ENCODE measurements around the gene PPFIA2.
"Not testable (repeated sequence)": the region's sequence is repeated elsewhere in the genome, so short reads cannot be mapped to it uniquely, and the experiment has no call there.

PPFIA2 gene

DNA sequence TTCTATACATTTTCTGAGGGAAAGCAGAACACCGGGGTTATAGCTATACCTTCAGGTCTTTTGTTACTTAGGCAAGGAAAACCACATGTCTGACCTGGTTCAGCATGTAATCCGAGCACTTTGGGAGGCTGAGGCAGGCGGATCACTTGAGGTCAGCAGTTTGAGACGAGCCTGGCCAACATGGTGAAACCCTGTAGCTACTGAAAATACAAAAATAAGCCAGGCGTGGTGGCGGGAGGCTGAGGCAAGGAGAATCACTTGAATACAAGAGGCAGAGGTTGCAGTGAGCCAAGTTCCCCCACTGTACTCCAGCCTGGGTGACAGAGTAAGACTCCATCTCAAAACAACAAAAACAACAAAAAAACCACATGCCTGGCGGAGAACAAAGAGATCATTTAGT is 503.7 kb downstream of the PPFIA2 start:
- DNase-seq = no peak

DNA sequence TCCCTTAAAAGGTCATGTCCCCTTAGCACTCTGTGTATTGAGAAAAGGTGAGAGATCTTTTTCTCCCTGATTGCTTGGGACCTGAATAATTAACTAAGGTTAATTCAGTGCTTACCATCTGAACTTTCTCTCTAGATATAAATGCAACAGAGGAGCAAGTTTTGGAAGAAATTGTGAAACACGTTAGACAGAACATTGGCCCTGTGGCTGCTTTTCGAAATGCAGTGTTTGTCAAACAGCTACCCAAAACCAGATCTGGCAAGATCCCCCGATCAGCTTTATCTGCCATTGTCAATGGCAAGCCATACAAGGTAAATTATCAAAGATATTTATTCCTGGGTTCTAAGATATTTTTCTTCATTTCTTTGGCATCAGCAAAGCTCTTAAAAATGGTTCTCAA is 505.8 kb downstream of the PPFIA2 start:
- no peak for DNase-seq

DNA sequence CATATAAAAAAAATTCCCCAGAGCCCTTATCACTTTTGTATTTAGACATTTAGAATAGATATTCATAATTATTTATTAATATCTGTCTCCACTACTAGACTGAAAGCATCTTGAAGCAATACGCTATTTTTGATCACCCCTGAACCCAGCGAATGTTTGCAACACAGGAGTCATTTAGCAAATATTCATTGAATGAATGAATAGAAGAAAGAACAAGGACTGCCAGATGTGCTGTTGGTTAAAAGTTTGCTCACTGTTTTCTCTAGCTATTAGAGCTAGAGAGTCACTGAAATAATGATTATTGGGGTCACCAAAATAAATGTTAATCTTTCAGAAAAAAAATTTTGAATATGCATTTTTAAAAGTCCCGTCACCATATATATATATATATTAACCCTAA is 506.9 kb downstream of the PPFIA2 start:
- no peak for DNase-seq

DNA sequence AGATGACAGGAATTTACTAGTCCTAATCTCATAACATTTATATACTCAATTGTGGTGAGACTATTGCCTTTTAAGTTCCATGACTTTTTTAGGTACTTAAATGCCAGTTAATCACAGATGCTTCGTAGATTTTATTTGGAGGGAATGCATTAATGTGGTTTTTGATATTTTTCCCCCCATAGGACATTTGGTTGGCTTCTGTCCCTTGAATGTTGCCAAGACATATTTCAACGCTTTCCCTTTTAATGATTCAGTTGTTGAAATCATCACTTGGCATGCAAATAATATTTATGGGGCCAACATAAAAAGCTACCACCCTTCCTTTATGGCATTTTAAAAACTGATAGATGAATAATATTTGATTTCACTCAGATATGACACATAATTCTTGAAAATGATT is 509.2 kb downstream of the PPFIA2 start:
- no peak for DNase-seq

DNA sequence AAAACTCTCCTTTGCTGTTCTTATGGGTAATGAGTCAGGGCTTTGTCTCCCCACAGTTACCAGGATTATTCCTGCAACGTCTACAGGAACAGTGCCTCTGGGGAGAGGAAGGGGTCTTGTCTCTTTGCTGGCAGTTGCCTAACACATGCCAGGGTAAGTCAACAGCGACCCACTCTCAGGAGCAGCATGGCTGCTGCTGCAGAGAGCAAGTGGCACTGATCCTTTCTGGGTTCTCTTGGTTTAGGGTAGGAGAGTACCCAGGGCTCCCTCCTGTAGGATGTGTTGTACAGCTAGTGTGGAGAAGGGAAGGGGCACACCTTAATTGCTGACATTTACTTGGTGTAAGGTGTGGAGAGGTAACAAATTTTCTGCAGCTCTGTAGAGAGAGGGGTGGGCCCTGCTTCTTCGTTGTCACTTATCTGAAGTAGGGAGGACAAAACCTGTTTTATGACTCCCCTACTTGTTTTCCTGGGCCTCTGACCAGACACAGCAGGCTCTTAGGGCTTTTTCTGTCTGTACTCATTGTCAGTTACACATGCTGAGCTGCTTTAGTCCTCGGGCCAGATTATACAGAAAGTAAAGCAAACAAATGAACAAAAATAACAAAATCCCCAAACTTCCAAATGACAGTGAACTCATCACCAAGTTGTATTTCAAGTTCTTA is 513.1 kb downstream of the PPFIA2 start:
- DNase-seq = no peak

DNA sequence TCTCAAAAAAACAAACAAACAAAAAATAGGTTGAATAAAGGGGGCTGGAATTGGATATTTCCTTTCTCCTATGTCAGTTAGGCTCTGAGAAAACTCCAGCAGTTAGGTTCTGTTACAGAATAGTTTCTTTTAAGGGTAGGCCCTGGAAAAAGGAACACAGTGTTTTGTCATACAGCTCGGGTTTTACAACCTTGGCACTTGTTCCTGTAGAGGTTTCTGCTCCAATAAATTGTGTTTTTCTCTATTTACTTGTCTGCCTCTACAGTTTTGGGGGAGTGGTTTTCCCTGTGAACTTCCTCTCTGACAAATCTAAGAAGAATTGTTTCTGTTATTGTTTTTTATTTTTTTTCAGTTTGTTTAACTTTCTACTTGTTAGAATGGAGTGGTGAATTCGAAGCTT is 513.7 kb downstream of the PPFIA2 start:
- no peak for DNase-seq

DNA sequence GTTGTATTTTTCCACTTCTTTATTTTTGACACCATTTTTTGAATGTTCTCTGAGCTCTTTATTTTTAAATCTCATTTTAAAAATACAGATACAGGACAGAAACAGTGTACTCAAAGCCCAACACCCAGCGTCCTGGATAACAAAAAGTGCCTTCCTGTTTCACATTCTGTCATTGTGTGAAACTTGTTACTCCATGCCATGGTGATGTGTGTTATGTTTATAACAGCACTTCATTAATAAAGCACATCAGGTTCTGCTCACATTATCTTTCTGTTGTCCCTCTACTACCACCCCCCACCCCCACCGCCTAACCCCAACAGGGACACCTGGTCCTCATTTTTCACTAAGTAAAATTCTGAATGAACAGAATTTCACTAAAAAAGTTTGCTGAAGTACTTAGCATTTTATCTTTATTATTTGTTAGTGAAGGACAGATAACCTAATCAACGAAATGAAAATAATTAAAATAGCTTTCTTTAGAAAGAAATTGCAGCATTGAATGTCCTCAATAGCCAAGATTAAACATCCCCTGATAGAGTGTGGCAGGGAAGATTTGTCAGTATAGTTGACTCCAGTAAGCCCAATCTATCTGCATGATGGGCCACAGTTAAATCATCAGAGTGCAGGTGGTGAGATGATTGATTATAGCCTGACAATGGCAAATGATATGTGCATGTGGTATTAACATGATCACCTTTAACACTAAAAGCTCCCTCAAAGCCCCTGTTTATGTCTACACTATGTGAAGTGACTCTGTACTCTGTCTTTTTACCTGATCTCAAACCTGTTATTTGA is 527.4 kb downstream of the PPFIA2 start:
- no peak for DNase-seq

DNA sequence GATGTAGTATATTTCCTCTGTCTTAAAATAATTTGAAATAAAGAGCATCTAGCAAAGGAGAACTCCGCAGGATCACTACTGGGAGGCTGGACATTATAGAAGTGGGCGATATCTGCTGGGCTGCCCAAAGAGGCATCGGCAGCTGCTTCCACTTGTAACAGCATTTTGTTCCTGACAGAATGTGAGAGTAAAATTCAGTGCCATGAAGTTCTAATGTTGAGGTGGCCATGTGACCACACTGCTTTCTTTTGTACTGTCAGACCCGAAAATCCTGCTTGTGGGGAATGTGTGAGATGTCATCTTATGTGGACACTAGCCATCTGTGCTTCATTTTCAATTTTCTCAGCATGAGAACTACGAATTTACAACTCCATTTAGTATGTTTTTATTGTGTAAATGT is 529.4 kb downstream of the PPFIA2 start:
- DNase-seq = no peak

DNA sequence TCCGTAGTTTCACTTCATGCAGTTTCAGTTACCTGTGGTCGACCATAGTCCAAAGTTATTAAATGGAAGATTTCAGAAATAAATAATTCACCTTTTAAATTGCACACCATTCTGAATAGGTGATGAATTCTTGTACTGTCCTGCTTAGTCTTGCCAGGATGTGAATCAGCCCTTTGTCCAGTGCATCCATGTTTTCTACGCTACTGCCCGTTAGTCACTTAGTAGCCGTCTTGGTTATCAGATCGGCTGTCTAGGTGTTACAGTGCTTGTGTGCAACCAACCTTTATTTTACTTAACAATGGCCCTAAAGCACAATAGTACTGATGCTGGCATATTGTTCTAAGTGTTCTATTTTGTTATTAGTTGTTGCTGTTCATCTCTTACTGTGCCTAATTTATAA is 534.5 kb downstream of the PPFIA2 start:
- no peak for DNase-seq

DNA sequence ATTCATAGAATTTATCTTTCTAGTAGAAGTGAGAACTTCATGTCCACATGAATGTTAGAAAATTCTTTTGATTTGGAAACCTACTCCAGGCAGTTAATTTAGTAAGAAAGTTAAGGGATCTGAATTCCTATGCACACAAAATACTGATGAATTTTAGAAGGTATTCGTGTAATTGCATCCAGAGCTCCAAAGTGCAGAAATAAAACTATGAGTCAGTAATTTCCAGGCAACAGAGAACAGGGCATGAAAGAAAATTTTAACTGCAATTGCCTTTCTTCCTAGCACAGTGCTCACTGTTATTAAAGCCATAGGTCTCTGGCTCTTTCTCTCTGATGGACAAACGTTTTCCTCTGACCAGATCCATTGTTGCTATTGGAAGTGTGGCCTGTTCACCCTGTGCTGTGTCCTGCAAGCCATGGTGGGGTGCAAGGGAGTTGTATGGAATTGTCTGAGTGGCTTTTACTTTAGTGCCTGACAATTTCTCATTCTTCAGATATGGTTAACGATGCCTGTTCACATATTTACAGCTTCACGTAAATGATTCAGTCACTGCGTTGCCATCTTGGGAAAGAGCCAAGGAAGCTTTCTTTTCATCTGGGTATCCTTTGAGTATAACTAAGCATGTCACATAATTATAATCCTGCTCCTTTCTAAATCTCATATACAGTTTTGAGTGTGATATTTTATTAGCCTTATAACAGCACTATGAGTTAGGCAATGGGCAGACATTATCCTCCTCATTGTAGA is 536.1 kb downstream of the PPFIA2 start:
- no peak for DNase-seq

DNA sequence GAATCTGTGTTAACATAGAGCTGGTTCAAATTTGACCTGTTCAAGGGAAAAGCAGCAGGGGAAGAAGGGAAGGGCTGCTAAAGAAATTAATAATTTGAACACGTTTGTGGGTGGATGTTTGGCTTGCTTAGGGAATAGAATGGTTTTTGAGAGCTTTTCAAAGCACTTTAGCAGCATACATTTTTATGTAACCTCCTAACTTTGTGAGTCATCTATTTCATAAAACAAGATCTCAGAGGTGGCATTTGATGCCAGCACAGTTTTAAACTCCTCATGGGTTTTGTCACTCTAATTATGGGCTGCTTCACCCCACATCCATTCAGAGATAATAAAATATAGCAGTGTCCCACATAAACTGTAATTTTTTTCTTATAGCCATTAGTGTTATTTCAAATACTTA is 537.5 kb downstream of the PPFIA2 start:
- DNase-seq = no peak

DNA sequence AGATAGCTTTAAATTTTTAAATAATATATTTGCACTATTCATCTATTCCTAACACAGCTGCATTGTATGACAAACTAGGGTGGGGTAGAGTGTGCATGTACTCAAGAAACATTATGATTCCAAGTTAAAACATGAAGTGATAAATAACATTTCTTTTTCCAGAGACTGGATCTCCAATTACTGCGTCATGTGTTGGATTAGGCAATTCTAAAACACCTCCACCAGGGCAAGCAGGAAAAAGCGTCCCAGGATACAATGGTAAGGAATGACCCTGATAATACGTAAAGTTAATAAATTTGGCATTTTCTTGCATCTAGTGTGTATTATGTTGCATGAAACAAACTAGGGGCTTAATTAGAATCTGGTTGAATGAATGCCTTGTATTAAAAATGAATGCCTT is 542.4 kb downstream of the PPFIA2 start:
- no peak for DNase-seq

DNA sequence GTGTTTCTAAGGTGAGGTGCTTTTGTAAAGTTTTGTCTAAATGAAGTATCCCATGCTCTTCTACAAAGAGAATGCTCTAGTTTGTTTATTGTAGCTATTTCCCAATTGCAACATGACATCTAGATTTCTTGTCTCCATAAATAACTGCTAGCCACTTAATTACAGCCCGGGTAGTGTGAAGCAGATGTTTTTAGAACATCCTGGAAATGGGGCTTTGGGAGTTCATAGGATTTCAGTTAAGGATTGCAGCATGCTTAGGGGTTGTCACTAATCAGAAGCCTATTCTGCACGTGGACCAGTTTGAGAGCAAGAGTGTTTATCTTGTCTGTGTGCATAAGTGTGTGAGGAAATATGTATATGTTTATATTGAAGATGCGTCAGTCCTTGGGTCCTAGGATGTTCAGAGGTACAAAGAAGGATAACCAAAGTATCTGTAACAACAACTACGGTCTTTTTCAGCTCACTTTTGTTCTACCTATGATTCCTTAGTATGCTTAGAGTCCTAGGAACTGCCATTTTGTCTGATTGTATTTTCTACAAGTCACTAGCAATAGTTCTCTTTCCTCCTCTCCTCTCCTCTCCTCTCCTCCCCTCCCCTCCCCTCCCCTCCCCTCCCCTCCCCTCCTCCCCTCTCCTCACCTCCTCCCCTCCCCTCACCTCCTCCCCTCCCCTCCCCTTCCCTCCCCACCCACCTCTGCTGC is 546.0 kb downstream of the PPFIA2 start:
- DNase-seq = no peak

DNA sequence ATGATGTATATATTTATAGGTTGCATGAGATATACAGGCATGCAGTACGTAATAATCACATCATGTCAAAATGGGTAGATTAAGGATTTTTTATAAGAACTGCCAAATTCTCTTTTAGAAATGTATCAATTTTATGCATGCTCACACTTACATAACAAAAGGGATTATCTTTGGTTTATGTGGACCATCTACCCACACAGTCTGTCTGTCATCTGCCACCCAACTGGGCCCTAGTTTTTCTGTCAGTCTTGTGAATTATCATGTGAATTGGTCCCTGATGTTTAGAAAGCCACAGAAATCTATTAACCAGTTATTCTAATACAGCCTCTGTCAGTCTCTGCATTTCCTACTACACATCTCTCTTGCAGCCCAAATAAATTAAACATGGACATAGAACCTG is 547.8 kb downstream of the PPFIA2 start:
- DNase-seq = no peak

DNA sequence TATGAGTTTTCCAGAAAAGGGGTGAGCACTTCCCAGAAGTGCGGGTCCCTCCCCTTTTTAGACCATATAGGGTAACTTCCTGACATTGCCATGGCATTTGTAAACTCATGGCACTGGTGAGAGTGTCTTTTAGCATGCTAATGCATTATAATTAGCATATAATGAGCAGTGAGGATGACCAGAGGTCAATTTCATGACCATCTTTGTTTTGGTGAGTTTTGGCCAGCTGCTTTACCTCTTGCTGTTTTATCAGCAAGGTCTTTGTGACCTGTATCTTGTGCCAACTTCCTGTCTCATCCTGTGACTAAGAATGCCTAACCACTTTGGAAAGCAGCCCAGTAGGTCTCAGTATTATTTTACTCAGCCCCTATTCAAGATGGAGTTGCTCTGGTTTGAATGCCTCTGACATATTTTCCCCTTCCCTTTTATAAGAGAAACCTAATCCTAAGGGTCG is 549.4 kb downstream of the PPFIA2 start:
- DNase-seq = not testable (repeated sequence)

DNA sequence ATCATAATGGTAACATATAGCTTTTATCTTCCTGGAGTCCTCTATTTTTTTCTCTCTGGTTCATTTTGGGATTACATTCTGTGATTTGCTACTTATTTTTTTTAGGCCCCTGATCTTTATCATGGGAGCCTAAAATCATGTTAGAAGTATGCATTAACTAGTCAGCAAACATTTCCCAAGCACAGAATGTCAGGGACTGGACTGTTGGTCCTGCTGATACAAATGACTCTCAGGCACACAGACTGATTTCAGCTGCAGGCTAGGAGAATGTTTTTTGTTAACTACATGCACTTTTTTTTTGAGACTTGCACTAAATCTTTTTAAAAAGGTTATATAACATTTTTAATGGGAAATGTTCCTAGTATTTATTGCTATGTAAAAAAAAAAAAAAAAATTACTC is 550.1 kb downstream of the PPFIA2 start:
- no peak for DNase-seq

DNA sequence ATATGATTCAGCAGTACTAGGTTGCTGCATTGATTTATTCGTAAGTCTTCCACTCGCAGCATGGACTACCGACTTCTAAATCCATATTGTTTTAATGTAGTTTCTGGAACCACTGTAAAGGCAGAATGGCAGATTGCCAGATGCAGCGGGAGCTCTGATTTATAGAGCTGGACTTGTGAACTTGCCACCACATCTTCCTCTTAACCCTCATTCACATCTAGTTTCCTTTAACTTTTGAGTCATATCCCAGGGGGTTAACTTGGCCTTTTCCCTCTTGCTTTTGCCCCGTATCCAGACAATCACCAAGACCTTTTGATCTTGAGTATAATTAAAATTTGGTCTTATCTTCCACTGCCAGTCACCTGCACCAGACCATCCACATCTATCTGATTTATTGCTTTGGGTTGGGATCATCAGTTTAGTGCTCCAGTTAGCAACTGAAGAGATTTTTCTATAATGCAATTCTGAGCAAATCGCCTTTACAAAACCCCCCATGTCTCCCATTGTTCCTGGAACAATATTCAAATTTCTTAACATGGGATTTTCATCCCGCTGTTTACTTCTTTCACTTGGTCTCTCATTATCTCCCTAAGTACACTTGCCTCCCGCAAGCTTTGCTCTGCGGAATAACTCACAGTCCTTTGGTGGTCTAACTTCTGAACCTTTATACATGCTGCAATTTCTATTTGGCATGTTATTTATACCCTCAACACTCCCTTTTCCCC is 550.8 kb downstream of the PPFIA2 start:
- DNase-seq = no peak

All from CD4-positive, alpha-beta T cell treated with Interleukin-15 for 1 hour (primary cell).